PC-9 (cell line): ENCODE data around the gene MBNL2. TPM values are rescaled to one million over a fixed set of nuclear protein-coding genes. Genes with fewer than 3 reads are reported as not detected.

ENCODE experiments used
- BruUV-seq: library from RNA; stranded (reverse); fragments of 400-500 nt; replicated peaks from 2 replicates; lab custom pipeline; 2021; lab: Mats Ljungman, UMichigan
- CTCF ChIA-PET: fragments of 300-600 bp; sonication (Branson Sonifier 250); formaldehyde crosslinking; loops from one replicate; lab custom pipeline; 2022; ENCODE audit warnings: antibody characterized with exemption; lab: Charles Lee
- POLR2A ChIA-PET: fragments of 300-600 bp; sonication (Branson Sonifier 250); formaldehyde crosslinking; loops from one replicate; lab custom pipeline; 2022; ENCODE audit warnings: antibody characterized with exemption; ENCODE audit not compliant: unreplicated experiment; lab: Charles Lee
- DNase-seq, 2 experiments: peaks; one replicate each; pipeline versions ENCODE4 v3.0.0 to v3.0.0-alpha.2; 2015 to 2022; ENCODE audit warnings: mixed read lengths in 1 of 2
- H2AFZ ChIP-seq: fragments of 200-600 bp; sonication (generic); 2 replicates; pipeline ENCODE4 v1.8.1; 2017; ENCODE audit warnings: antibody characterized with exemption
- H3F3A ChIP-seq: fragments of 200-600 bp; sonication (generic); 2 replicates; pipeline ENCODE4 v1.8.1; 2017; ENCODE audit warnings: antibody characterized with exemption, mild to moderate bottlenecking, low read depth; ENCODE audit not compliant: insufficient read depth
- H3K27ac ChIP-seq: fragments of 200-600 bp; sonication (generic); 2 replicates; pipeline ENCODE4 v1.6.1; 2016; ENCODE audit warnings: mixed run types
- H3K27me3 ChIP-seq: fragments of 200-600 bp; sonication (generic); 2 replicates; pipeline ENCODE4 v1.6.1; 2016; ENCODE audit warnings: low read depth, mixed run types; ENCODE audit not compliant: insufficient read depth
- H3K36me3 ChIP-seq: fragments of 200-600 bp; sonication (generic); 2 replicates; pipeline ENCODE4 v1.6.1; 2016; ENCODE audit warnings: low read depth, mixed run types
- H3K4me1 ChIP-seq: fragments of 200-600 bp; sonication (generic); replicated peaks from 2 replicates; pipeline ENCODE4 v1.6.1; 2016; ENCODE audit warnings: mixed run types; ENCODE audit not compliant: insufficient read depth
- H3K4me2 ChIP-seq: fragments of 200-600 bp; sonication (generic); 2 replicates; pipeline ENCODE4 v1.6.1; 2017; ENCODE audit warnings: mixed run types
- H3K4me3 ChIP-seq: fragments of 200-600 bp; sonication (generic); 2 replicates; pipeline ENCODE4 v1.6.1; 2016; ENCODE audit warnings: mixed run types
- H3K79me2 ChIP-seq: fragments of 200-600 bp; sonication (generic); 2 replicates; pipeline ENCODE4 v1.6.1; 2017; ENCODE audit warnings: low read depth, mixed run types
- H3K9me2 ChIP-seq: fragments of 200-600 bp; sonication (generic); 2 replicates; pipeline ENCODE4 v1.8.1; 2017; ENCODE audit warnings: mild to moderate bottlenecking; ENCODE audit not compliant: insufficient read depth
- H3K9me3 ChIP-seq: fragments of 200-600 bp; sonication (generic); 2 replicates; pipeline ENCODE4 v1.8.1; 2016; ENCODE audit warnings: low read depth; ENCODE audit not compliant: insufficient read depth
- H4K20me1 ChIP-seq: fragments of 200-600 bp; sonication (generic); 2 replicates; pipeline ENCODE4 v1.8.1; 2017; ENCODE audit not compliant: insufficient read depth
- CTCF ChIP-seq: fragments of 200-600 bp; sonication (generic); conservative IDR thresholded peaks from 2 replicates; pipeline ENCODE4 v1.6.1; 2017; ENCODE audit warnings: mixed run types, antibody characterized with exemption, mild to moderate bottlenecking, moderate library complexity
- EZH2 ChIP-seq: fragments of 200-600 bp; sonication (generic); IDR thresholded peaks from 2 replicates; pipeline ENCODE4 v1.8.0; 2017; ENCODE audit warnings: antibody characterized with exemption, low read depth
- intact Hi-C: fragments of 100-400 bp; cut with micrococcal nuclease; formaldehyde crosslinking; loops from one replicate; pipeline ENCODE4 v1.10.0; 2022; ENCODE audit not compliant: unreplicated experiment
- total RNA-seq: library from RNA; stranded (reverse); gene quantifications from 2 replicates; pipeline ENCODE4 v1.2.3, GENCODE V29; 2021

Gene MBNL2
- total RNA-seq, 1 experiment from 2014 or later, result 91.3 TPM

GRCh38 chr13:97226788-97227627, 4.9 kb downstream of the MBNL2 start:
- Histone ChIP-seq H3K4me2 (peak overlapping the region; percentile 95), H3K4me1 (peaks cover 40% of the 10 kb centered on the region), H3K27me3 (no peaks in the 10 kb centered on the region), H3K4me3 (peak overlapping the region; percentile 81; the same call in 1 of the 2 replicates), H3K9me2 (no peaks in the 10 kb centered on the region), H3K36me3 (peaks cover 68% of the 10 kb centered on the region), H3K27ac (no peak overlapping the region), H3K9me3 (no peaks in the 10 kb centered on the region), H3K79me2 (peaks cover 99% of the 10 kb centered on the region), H4K20me1 (peaks cover 64% of the 10 kb centered on the region), H2AFZ (no peak overlapping the region), H3F3A (peaks cover 36% of the 10 kb centered on the region)
- no TSS peak for BruUV-seq
- intact Hi-C loops, result loop anchor here (10.0 kb wide), 1 partner anchor 338 kb away; no protein-coding TSS in a partner anchor
- ChIA-PET POLR2A (interaction anchor here (0.7 kb wide), 1 partner anchor 35 kb away, joined by 7 read pairs; no protein-coding TSS in a partner anchor), CTCF (interaction anchor here (0.5 to 0.7 kb wide), 2 partner anchors 65 to 1928 kb away, joined by 3 read pairs; no protein-coding TSS in a partner anchor)
- DNase-seq, result no peak
- no peak for TF ChIP-seq EZH2
- TF ChIP-seq CTCF, result no peak

- H3K4me3 ChIP-seq, result no peak overlapping the region
- BruUV-seq, result no TSS peak
- H3F3A ChIP-seq, result peaks cover 18% of the 10 kb centered on the region
- no peak overlapping the region for H3K27ac ChIP-seq
- H3K4me2 ChIP-seq, result peak overlapping the region; percentile 6; the same call in 1 of the 2 replicates
- H3K9me2 ChIP-seq, result no peaks in the 10 kb centered on the region
- no peak for TF ChIP-seq EZH2
- TF ChIP-seq CTCF, result no peak
- H3K4me1 ChIP-seq, result peaks cover 40% of the 10 kb centered on the region
- H4K20me1 ChIP-seq, result peaks cover 73% of the 10 kb centered on the region
- no peaks in the 10 kb centered on the region for H3K9me3 ChIP-seq
- POLR2A ChIA-PET, result no interaction called here
- no peak for DNase-seq
- peaks cover 97% of the 10 kb centered on the region for H3K79me2 ChIP-seq
- CTCF ChIA-PET, result interaction anchor here (0.6 kb wide), 1 partner anchor 16 kb away, joined by 3 read pairs; no protein-coding TSS in a partner anchor
- intact Hi-C loops, result loop anchor here (10.0 kb wide), 1 partner anchor 336 kb away; no protein-coding TSS in a partner anchor
- H3K36me3 ChIP-seq, result peaks cover 69% of the 10 kb centered on the region
- H3K27me3 ChIP-seq, result no peaks in the 10 kb centered on the region
- no peak overlapping the region for H2AFZ ChIP-seq
These were observed 6.9 kb downstream of the MBNL2 start for GRCh38 chr13:97228850-97229521.

- Histone ChIP-seq H3K36me3 (peaks cover 69% of the 10 kb centered on the region), H3K27me3 (no peaks in the 10 kb centered on the region), H2AFZ (no peak overlapping the region), H3K9me3 (no peaks in the 10 kb centered on the region), H3K4me2 (peak overlapping the region; percentile 6; the same call in 1 of the 2 replicates), H4K20me1 (peaks cover 80% of the 10 kb centered on the region), H3K9me2 (no peaks in the 10 kb centered on the region), H3K79me2 (peaks cover 97% of the 10 kb centered on the region), H3K4me3 (no peak overlapping the region), H3K27ac (no peak overlapping the region), H3K4me1 (peaks cover 40% of the 10 kb centered on the region), H3F3A (peaks cover 10% of the 10 kb centered on the region)
- CTCF ChIA-PET, result interaction anchor here (0.5 kb wide), 1 partner anchor 104 kb away, joined by 3 read pairs; no protein-coding TSS in a partner anchor
- BruUV-seq, result no TSS peak
- intact Hi-C loops, result loop anchor here (10.0 kb wide), 1 partner anchor 335 kb away; no protein-coding TSS in a partner anchor
- no peak for TF ChIP-seq CTCF
- TF ChIP-seq EZH2, result no peak
- POLR2A ChIA-PET, result no interaction called here
- no peak for DNase-seq
These were observed 7.6 kb downstream of the MBNL2 start for GRCh38 chr13:97229699-97230098.
